Keratinocyte (primary cell): ENCODE data around the gene NCAM2. TPM values are rescaled to one million over a fixed set of nuclear protein-coding genes. Genes with fewer than 3 reads are reported as not detected.

Source experiments
- DNase-seq: peaks from one replicate; pipeline ENCODE4 v3.0.0-alpha.2; 2011; ENCODE audit warnings: low read depth, missing footprints, low spot score
- FAIRE-seq: peaks from 2 replicates; lab custom pipeline; 2011; peaks lifted over from hg19 to GRCh38; lab: Jason Lieb, UNC
- H2AFZ ChIP-seq: 2 replicates; pipeline ENCODE4 v1.6.0; 2012; ENCODE audit warnings: low read length, control low read depth, inconsistent platforms; ENCODE audit not compliant: control insufficient read depth
- H3K27ac ChIP-seq: 2 replicates; pipeline ENCODE4 v1.5.1; 2011; ENCODE audit warnings: low read length; ENCODE audit not compliant: control insufficient read depth, insufficient read depth
- H3K27me3 ChIP-seq: 3 replicates; pipeline ENCODE4 v1.6.0; 2011; ENCODE audit warnings: low read length; ENCODE audit not compliant: control insufficient read depth, insufficient read depth; ENCODE audit errors: extremely low read depth
- H3K36me3 ChIP-seq, 2 experiments: 2 replicates in 1 of 2; 3 replicates in 1 of 2; pipeline ENCODE4 v1.5.1; 2011; ENCODE audit warnings: low read length in 2 of 2, mild to moderate bottlenecking in 1 of 2; ENCODE audit not compliant: control insufficient read depth in 2 of 2, insufficient read depth in 2 of 2; ENCODE audit errors: extremely low read depth in 1 of 2
- H3K4me1 ChIP-seq: 3 replicates; pipeline ENCODE4 v1.5.1; 2011; ENCODE audit warnings: low read length; ENCODE audit not compliant: control insufficient read depth, insufficient read depth; ENCODE audit errors: extremely low read depth
- H3K4me2 ChIP-seq: 3 replicates; pipeline ENCODE4 v1.6.0; 2011; ENCODE audit warnings: low read depth, low read length; ENCODE audit not compliant: control insufficient read depth, insufficient read depth; ENCODE audit errors: extremely low read depth
- H3K4me3 ChIP-seq, 3 experiments: fragments of 200-600 bp in 1 of 3; sonication (generic) in 1 of 3; 2 replicates in 2 of 3; 3 replicates in 1 of 3; pipeline ENCODE4 v1.5.1; 2011 to 2016; ENCODE audit warnings: low read length in 3 of 3, mild to moderate bottlenecking in 3 of 3, control low read depth in 2 of 3, inconsistent platforms in 1 of 3, low read depth in 1 of 3, mixed read lengths in 1 of 3, mixed run types in 1 of 3, moderate library complexity in 1 of 3; ENCODE audit not compliant: control insufficient read depth in 2 of 3, insufficient read depth in 2 of 3; ENCODE audit errors: extremely low read depth in 1 of 3
- H3K79me2 ChIP-seq: 2 replicates; pipeline ENCODE4 v1.6.0; 2012; ENCODE audit warnings: low read length; ENCODE audit not compliant: control insufficient read depth, insufficient read depth
- H3K9ac ChIP-seq: 3 replicates; pipeline ENCODE4 v1.6.0; 2011; ENCODE audit warnings: low read length; ENCODE audit not compliant: control insufficient read depth, insufficient read depth; ENCODE audit errors: extremely low read depth
- H3K9me1 ChIP-seq: 3 replicates; pipeline ENCODE4 v1.6.0; 2011; ENCODE audit warnings: low read length; ENCODE audit not compliant: control insufficient read depth, insufficient read depth; ENCODE audit errors: extremely low read depth
- H3K9me3 ChIP-seq: 2 replicates; pipeline ENCODE4 v1.5.1; 2012; ENCODE audit warnings: low read depth, low read length; ENCODE audit not compliant: control insufficient read depth
- H4K20me1 ChIP-seq: 3 replicates; pipeline ENCODE4 v1.6.0; 2011; ENCODE audit warnings: low read length; ENCODE audit not compliant: control insufficient read depth, insufficient read depth; ENCODE audit errors: extremely low read depth
- CTCF ChIP-seq, 3 experiments: IDR thresholded peaks in 1 of 3; conservative IDR thresholded peaks in 1 of 3; optimal IDR thresholded peaks in 1 of 3; 2 replicates in 2 of 3; 3 replicates in 1 of 3; pipeline versions ENCODE3 to v1.5.1; 2011; ENCODE audit warnings: low read length in 3 of 3, mild to moderate bottlenecking in 3 of 3, moderate library complexity in 2 of 3, control low read depth in 1 of 3, inconsistent platforms in 1 of 3; ENCODE audit not compliant: insufficient read depth in 2 of 3; ENCODE audit errors: extremely low read depth in 1 of 3
- EZH2 ChIP-seq: IDR thresholded peaks from one replicate; pipeline ENCODE4 v1.6.1; 2012; ENCODE audit warnings: inconsistent platforms, mild to moderate bottlenecking, low read length, moderate library complexity
- dilution Hi-C: fragments of 300-500 bp; cut with MboI; formaldehyde crosslinking; loops from one replicate; pipeline ENCODE4 v1.7.0; 2020; ENCODE audit warnings: low sequenced_read_pairs; ENCODE audit not compliant: extremely low pct_ligation_motif_present
- polyA plus RNA-seq, 5 experiments: library from polyadenylated mRNA; depleted of rRNA in 3 of 5; stranded (reverse) in 3 of 5; stranded (forward) in 1 of 5; unstranded in 1 of 5; fragments of >200 nt; gene quantifications; 1 replicate in 1 of 5; 2 replicates in 3 of 5; 3 replicates in 1 of 5; pipeline versions ENCODE4 v1.2.1 to v1.2.3, GENCODE V29; 2011 to 2012; ENCODE audit warnings: missing spikeins in 2 of 5, low read depth in 1 of 5, low replicate concordance in 1 of 5

NCAM2 gene
- polyA plus RNA-seq, 1 donor (not counting 4 experiments of a cell fraction or from before 2014, with no cell fraction given), result 0.16 TPM

- Histone ChIP-seq H3K9me1 (no peaks in the 10 kb centered on the region), H2AFZ (no peak overlapping the region), H3K27ac (no peak overlapping the region), H3K36me3 (no peaks in the 10 kb centered on the region), H3K79me2 (no peaks in the 10 kb centered on the region), H3K9ac (no peak overlapping the region), H4K20me1 (no peaks in the 10 kb centered on the region), H3K4me2 (no peak overlapping the region), H3K9me3 (no peaks in the 10 kb centered on the region), H3K4me3 (no peak overlapping the region), H3K27me3 (no peaks in the 10 kb centered on the region), H3K4me1 (no peaks in the 10 kb centered on the region)
- FAIRE-seq (no peak), DNase-seq (no peak)
- dilution Hi-C loops, result no loop called here
- TF ChIP-seq EZH2 (no peak), CTCF (optimal IDR thresholded peaks at IDR 0.05 in 1 of 3, IDR thresholded peaks at IDR 0.05 in 1 of 3, conservative IDR thresholded peaks at IDR 0.05 in 1 of 3; ENCODE audit: extremely low read depth in 1 of 3, insufficient read depth in 2 of 3, low read length in 3 of 3) (no peak)
These were observed 389.7 kb downstream of the NCAM2 start for GRCh38 chr21:21387916-21388315.

GRCh38 chr21:21394064-21394463, 395.9 kb downstream of the NCAM2 start:
- Histone ChIP-seq H3K9me3 (peaks cover 9% of the 10 kb centered on the region), H4K20me1 (no peaks in the 10 kb centered on the region), H3K36me3 (no peaks in the 10 kb centered on the region), H3K27ac (no peak overlapping the region), H3K9me1 (no peaks in the 10 kb centered on the region), H2AFZ (no peak overlapping the region), H3K27me3 (no peaks in the 10 kb centered on the region), H3K9ac (no peak overlapping the region), H3K4me3 (no peak overlapping the region), H3K79me2 (no peaks in the 10 kb centered on the region), H3K4me1 (no peaks in the 10 kb centered on the region), H3K4me2 (no peak overlapping the region)
- no peak for FAIRE-seq
- no peak for DNase-seq
- dilution Hi-C loops, result no loop called here
- no peak for TF ChIP-seq EZH2
- no peak for TF ChIP-seq CTCF (optimal IDR thresholded peaks at IDR 0.05 in 1 of 3, IDR thresholded peaks at IDR 0.05 in 1 of 3, conservative IDR thresholded peaks at IDR 0.05 in 1 of 3; ENCODE audit: extremely low read depth in 1 of 3, insufficient read depth in 2 of 3, low read length in 3 of 3)
